ENCODE data around the gene GABRG3. TPM values are rescaled to one million over a fixed set of nuclear protein-coding genes. Genes with fewer than 3 reads are reported as not detected.
"Not testable (repeated sequence)": the region's sequence is repeated elsewhere in the genome, so short reads cannot be mapped to it uniquely, and the experiment has no call there.

GABRG3 gene
- total RNA-seq, 1 donor from 2014 or later: not detected

DNA sequence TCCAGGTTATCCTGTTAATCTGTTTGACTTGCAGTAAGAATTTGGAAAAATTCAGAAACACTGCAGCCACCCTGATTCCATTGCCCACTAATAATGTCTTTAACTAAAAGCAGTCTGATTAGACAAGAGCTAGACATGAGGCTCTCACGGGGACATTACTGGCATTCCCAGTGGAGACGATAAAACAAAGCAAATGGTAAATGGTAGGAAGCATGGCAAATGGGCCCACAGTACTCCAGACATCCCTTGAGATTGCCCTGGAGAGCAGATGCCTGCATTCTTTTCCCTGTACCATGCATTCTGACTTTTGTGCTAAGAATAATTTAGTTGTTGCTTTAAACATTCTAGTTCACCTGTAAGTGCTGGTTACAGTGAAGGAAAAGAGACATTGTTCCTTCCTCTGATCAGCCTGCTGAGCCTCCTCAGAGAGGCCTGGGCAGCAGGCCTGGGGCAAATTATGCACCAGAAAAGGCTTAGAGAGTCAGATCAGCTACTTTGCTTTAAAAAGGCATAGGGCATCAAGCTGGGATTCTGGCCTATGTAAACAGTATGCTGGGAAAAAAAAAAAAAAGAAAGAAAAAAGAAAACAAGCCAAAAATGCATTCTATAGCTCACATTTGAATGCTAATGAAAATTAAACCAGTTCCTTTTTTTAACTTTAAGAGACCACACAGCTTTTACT is 204.6 kb downstream of the GABRG3 start:
- DNase-seq (ENCODE audit: low spot score): no peak

DNA sequence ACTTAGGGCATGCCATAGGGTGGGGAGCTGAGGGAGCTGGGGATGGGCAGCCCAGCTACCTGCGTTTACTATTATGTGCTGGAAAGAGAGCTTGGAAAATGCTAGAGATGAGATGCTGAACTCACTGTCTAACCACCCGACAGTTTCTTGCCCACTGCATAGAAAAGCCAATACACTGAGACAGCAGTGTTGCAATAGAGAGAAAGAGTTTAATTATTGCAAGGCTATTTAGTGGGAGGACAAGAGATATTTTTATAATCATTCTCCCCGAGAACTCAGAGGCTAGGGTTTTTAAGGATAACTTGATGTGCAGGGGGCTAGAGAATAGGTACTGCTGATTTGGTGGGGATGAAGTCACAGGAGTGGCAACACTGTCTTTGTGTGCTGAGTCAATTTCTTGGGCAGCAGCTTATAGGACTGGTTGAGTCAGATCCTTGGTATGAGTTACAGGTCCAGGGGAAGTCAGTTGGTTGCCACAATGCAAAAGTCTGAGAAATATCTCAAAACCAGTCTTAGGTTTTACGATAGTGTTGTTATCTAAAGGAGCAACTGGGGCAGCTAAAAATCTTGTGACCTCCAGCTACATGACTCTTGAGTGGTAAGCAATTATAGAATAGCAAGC is 205.9 kb downstream of the GABRG3 start:
- DNase-seq (ENCODE audit: low spot score): no peak

DNA sequence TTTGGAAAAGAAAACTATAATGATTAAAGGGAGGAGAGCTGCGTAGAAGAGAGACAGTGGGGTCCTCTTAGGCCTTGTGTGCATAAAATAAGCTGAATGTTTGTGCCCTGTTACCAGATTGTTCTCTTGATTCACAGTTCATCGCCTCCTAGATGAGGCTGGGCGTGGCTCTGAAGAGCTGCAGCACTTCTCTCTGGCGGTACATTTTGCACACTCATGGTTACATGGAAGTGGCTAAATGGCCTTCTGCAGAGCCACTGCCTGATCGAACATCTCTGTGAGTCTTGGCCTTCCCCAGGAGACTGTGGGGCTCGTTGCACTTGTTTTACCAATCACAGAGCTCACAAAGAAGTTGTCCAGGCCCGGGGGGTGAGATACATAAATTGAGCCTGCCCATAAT is 208.8 kb downstream of the GABRG3 start:
- no peak for DNase-seq (ENCODE audit: low spot score)

- no peak for DNase-seq (ENCODE audit: low spot score)
These were observed 211.7 kb downstream of the GABRG3 start for GRCh38 chr15:27182561-27183110.

GRCh38 chr15:27183201-27183600 is 212.2 kb downstream of the GABRG3 start:
- DNase-seq (ENCODE audit: low spot score): no peak

DNA sequence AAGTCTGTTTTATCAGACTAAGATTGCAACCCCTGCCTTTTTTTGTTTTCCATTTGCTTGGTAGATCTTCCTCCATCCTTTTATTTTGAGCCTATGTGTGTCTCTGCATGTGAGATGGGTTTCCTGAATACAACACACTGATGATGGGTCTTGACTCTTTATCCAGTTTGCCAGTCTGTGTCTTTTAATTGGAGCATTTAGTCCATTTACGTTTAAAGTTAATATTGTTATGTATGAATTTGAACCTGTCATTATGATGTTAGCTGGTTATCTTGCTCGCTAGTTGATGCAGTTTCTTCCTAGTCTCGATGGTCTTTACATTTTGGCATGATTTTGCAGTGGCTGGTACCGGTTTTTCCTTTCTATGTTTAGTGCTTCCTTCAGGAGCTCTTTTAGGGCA is 220.5 kb downstream of the GABRG3 start:
- not testable (repeated sequence) for DNase-seq (ENCODE audit: low spot score)

DNA sequence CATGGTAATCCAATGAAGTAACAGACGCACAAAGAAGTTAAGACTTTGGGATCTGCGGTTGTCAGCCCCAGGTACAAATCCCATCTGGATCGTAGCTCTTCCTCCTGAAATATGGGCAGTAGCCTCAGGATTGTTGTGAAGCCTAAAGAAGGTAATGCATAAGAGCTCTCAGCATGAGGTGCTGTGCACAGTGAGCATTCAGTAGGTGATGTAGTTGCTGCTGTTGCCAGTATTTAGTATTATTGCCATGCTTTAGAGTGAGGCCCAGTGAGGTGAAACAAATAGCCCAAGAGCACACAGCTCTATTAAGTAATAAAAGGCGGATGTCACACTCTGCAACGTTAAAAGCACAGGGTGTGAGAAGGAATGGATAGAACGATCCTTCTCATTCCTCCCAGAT is 225.7 kb downstream of the GABRG3 start:
- DNase-seq (ENCODE audit: low spot score): no peak

- no peak for DNase-seq (ENCODE audit: low spot score)
These were observed 230.4 kb downstream of the GABRG3 start for GRCh38 chr15:27201425-27201824.

DNA sequence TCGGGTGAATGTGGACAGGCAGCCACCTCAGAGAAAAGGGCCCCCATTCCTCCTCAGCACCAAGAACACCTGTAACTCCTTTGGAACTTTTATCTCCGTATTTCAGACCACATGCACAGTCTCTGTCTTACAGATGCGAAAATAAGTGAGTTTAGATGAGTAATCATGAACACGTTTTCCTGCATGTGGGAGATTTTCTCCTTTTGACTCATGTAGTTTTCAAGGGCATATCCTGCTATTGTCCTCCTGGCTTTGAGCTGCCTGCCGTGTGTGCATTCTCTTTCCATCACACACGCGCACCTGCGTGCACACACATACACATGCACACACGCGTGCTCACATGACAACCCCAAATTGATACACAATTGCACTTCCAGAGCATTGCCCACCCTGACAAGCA is 239.2 kb downstream of the GABRG3 start:
- DNase-seq (ENCODE audit: low spot score): no peak

GRCh38 chr15:27214032-27214431 is 243.1 kb downstream of the GABRG3 start:
- DNase-seq (ENCODE audit: low spot score): no peak

DNA sequence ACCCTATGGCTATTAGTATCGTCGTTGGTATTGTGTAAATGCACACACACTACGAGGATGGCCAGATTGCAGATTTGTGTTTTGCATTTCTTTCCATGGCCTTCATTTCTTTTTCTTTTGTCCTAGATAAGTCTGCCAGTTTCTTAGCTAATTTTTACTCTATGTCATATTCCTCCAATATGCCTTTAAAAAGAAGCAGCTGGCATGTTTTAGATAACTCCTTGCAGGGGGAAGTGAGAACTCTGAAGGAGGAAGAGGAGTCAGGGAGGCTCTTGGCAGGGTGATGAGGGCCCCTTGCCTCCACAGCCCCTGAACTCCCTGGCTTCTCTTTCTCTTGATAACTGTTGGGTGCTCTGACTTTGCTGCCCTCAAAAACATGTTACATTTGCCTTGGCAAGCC is 244.0 kb downstream of the GABRG3 start:
- no peak for DNase-seq (ENCODE audit: low spot score)

DNA sequence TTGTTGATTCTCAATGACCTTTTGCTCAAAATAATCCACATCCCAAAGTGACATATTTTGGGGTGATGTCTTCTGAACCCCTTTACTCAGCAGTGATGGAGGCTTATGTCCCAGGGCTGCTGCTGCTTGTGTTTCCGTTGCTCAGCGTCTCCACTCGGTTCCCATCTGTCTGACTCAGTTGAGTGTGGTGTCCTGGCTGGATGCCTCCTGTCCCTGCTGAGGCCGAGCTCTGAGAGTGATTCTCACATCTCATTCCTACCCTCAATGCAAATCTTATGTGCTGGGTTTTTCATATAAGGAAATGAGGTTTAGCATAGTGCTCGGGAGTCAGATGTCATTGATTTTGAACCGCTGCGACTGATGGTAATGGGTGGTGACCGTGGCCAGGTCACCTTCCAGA is 247.4 kb downstream of the GABRG3 start:
- no peak for DNase-seq (ENCODE audit: low spot score)

GRCh38 chr15:27219636-27220035 is 248.7 kb downstream of the GABRG3 start:
- no peak for DNase-seq (ENCODE audit: low spot score)

DNA sequence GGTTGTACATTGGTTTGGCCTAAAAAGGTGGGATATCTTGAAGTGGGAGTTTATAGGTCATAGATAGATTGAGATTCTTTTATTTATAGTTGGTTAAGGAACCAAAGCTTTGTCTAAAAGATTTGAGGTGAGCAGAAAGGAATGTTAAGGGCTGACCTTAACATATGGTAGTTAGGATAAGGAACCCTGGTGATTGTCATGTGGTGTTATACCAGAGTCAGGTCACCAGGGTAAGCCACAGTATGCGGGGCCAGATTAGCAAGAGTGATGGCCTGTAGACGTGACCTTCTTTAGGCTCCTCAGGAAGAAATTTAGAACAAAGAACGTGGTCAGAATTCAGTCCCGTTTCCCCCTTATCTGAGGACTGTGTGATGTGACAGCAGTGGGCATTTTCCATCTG is 249.2 kb downstream of the GABRG3 start:
- no peak for DNase-seq (ENCODE audit: low spot score)

DNA sequence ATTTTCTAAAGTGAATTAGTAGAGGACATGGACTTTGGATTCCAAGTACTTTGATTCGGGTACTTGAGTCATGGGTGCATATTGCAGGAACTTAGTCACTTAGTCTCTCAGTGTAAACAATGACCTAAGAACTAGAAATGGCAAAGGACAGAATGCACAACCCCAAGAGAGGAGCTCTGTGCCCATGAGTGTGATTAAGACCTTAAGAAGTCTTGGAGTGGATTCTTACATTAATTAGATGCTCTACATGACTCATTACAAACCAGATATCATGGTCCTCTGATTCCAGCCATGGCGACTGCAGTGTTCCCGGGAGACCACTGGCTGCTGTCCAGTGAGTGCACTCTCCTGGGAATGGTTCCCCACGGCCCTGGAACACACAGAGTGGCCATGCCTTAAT is 251.5 kb downstream of the GABRG3 start:
- no peak for DNase-seq (ENCODE audit: low spot score)

DNA sequence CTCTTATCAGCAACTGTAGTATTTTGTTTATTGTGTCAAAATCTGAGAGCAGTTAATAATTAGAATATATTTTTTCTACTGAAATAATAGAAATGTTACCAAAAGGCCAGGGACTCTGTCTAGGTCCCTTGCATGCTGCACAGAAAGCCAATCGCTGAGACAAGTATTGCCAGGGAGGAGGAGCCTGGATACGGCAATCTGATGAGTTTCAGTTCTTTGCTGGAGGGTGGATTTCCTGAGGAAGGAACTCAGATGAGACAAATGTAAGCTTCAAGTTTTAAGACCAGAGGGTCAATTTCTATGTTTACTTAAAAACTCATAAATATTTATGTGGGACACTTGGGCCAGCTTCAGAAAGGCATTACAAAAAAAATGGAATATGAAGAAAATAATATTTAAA is 252.2 kb downstream of the GABRG3 start:
- DNase-seq (ENCODE audit: low spot score): no peak

GRCh38 chr15:27231811-27232210 is 260.8 kb downstream of the GABRG3 start:
- no peak for DNase-seq (ENCODE audit: low spot score)

GRCh38 chr15:27232876-27233275 is 261.9 kb downstream of the GABRG3 start:
- DNase-seq (ENCODE audit: low spot score): no peak

GRCh38 chr15:27234593-27234992 is 263.6 kb downstream of the GABRG3 start:
- DNase-seq (ENCODE audit: low spot score): no peak

- DNase-seq (ENCODE audit: low spot score): no peak
These were observed 264.2 kb downstream of the GABRG3 start for GRCh38 chr15:27235161-27235560.

DNA sequence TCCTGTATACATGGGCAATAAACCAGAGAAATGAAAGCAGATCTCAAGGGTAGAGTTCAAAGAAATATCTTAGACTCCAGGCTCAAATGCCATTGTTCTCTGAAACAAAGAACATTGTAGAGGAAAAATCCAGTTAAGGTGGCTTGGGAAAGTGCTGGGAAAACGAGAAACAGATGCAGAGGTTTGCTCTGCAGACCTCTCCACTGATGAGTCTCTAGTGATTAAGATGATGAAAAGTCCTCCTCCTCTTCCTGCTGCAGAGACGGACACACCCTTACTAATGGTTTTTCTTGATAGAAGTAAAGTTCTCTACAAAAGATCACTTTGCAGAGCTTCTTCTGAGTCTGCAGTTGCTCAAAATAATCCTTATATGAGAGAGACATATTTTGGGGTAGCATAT is 264.7 kb downstream of the GABRG3 start:
- no peak for DNase-seq (ENCODE audit: low spot score)

DNA sequence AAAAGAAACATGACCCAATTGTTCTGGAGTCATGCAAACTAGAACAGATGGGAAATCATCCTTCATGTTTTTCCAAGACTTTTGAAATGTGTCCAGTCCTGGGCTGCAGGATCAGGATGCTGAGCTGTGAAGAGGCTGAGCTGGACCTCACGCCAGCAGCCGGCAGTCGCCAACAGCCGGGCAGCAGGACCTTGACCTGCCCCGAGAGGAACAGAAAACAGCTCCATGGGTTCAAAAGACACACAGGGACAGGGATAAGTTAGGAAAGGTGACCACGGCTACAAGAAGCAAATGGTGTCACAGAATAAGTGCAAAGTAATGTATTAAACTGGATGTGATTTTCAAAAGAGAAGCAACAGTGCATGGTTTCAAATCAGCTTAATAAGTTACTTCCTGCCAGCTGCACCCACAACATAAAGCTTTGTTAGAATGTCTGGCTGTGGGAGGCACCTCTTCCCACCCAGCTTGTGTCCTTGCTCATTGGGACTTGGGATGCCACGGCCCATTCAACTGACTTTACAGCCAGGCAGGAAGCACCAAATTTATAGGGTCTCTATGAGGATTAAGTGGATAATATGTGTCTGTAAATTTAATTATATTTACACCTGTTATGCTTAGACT is 266.4 kb downstream of the GABRG3 start:
- no peak for DNase-seq (ENCODE audit: low spot score)

DNA sequence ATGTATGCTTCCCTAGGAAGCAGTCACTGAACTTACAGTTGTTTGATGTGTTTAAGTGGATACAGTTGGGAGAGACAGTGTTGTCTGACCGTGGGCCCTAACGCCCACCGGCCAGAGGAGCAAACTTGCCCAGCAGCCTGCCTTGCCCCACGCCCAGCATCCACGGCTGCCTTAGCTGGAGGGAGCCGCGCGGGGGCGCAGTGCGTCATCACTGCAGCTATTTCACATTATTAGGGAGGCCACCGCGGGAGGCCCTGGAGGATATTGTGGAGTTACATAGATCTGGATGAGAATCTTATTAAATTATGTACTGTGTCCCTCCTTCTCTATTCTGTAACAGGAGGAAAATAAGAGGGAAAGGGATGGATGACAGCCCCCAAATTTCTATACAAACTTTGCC is 267.2 kb downstream of the GABRG3 start:
- DNase-seq (ENCODE audit: low spot score): no peak

Measured in mesenteric fat pad (tissue), 1 donor.